ENCODE measurements around the gene RICTOR.

- TF ChIP-seq, protein P1, sequence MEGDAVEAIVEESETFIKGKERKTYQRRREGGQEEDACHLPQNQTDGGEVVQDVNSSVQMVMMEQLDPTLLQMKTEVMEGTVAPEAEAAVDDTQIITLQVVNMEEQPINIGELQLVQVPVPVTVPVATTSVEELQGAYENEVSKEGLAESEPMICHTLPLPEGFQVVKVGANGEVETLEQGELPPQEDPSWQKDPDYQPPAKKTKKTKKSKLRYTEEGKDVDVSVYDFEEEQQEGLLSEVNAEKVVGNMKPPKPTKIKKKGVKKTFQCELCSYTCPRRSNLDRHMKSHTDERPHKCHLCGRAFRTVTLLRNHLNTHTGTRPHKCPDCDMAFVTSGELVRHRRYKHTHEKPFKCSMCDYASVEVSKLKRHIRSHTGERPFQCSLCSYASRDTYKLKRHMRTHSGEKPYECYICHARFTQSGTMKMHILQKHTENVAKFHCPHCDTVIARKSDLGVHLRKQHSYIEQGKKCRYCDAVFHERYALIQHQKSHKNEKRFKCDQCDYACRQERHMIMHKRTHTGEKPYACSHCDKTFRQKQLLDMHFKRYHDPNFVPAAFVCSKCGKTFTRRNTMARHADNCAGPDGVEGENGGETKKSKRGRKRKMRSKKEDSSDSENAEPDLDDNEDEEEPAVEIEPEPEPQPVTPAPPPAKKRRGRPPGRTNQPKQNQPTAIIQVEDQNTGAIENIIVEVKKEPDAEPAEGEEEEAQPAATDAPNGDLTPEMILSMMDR (IDR thresholded peaks at IDR 0.05), result no peak
- TF ChIP-seq EZH2 (IDR thresholded peaks at IDR 0.05), result no peak
- TF ChIP-seq EZH2phosphoT487 (IDR thresholded peaks at IDR 0.05), result no peak
These were observed 48.7 kb downstream of the RICTOR start for GRCh38 chr5:39025456-39025855.

All from neural progenitor cell (in vitro differentiated cells).